CMK (cell line): Measurements from ENCODE around the gene DNAJC6.
"Not testable (repeated sequence)": the region's sequence is repeated elsewhere in the genome, so short reads cannot be mapped to it uniquely, and the experiment has no call there.

Experiments
- DNase-seq: peaks from one replicate; pipeline ENCODE4 v3.0.0-alpha.2; 2010; ENCODE audit warnings: low read depth

The DNAJC6 gene

GRCh38 chr1:65309304-65310077 lies at the start of gene DNAJC6:
DNAJC6 (plus strand) TSS chr1:65309543; CDS start chr1:65309746, 203 bp downstream.
- no peak for DNase-seq

- DNase-seq, result no peak
These were observed 49.5 kb upstream of the DNAJC6 start for GRCh38 chr1:65259816-65260215.

- no peak for DNase-seq
These were observed 48.4 kb upstream of the DNAJC6 start for GRCh38 chr1:65260851-65261473.

GRCh38 chr1:65263286-65263685 lies 46.1 kb upstream of the DNAJC6 start:
- no peak for DNase-seq

GRCh38 chr1:65264197-65264929 lies 45.0 kb upstream of the DNAJC6 start:
- peak; percentile 51 for DNase-seq

- no peak for DNase-seq
These were observed 44.1 kb upstream of the DNAJC6 start for GRCh38 chr1:65265296-65265650.

- DNase-seq, result peak; percentile 68
These were observed 43.5 kb upstream of the DNAJC6 start for GRCh38 chr1:65265651-65266351.

- no peak for DNase-seq
These were observed 42.9 kb upstream of the DNAJC6 start for GRCh38 chr1:65266476-65266875.

- no peak for DNase-seq
These were observed 42.1 kb upstream of the DNAJC6 start for GRCh38 chr1:65267271-65267670.

GRCh38 chr1:65267683-65268082 lies 41.7 kb upstream of the DNAJC6 start:
- no peak for DNase-seq

- DNase-seq, result no peak
These were observed 39.7 kb upstream of the DNAJC6 start for GRCh38 chr1:65269612-65270011.

- DNase-seq, result no peak
These were observed 33.0 kb upstream of the DNAJC6 start for GRCh38 chr1:65276197-65276939.

- no peak for DNase-seq
These were observed 31.6 kb upstream of the DNAJC6 start for GRCh38 chr1:65277605-65278347.

- DNase-seq, result no peak
These were observed 30.8 kb upstream of the DNAJC6 start for GRCh38 chr1:65278376-65279069.

- DNase-seq, result no peak
These were observed 30.1 kb upstream of the DNAJC6 start for GRCh38 chr1:65279070-65279779.

GRCh38 chr1:65281846-65282245 lies 27.5 kb upstream of the DNAJC6 start:
- no peak for DNase-seq

GRCh38 chr1:65284229-65284628 lies 25.1 kb upstream of the DNAJC6 start:
- DNase-seq, result no peak

GRCh38 chr1:65289449-65289848 lies 19.9 kb upstream of the DNAJC6 start:
- DNase-seq, result no peak

GRCh38 chr1:65291818-65292217 lies 17.5 kb upstream of the DNAJC6 start:
- DNase-seq, result not testable (repeated sequence)
